PFSK-1 (cell line): ENCODE measurements around the gene TAF8.

ENCODE experiments used
- FOXP2 ChIP-seq: optimal IDR thresholded peaks from 2 replicates; pipeline ENCODE3; 2011; ENCODE audit warnings: borderline replicate concordance, control low read depth, inconsistent platforms; ENCODE audit not compliant: insufficient read depth; ENCODE audit errors: extremely low read length, extremely low read depth
- POLR2AphosphoS5 ChIP-seq: IDR thresholded peaks from 2 replicates; pipeline ENCODE4 v1.6.1; 2012; ENCODE audit warnings: low read depth, mild to moderate bottlenecking, control low read depth, low read length, moderate library complexity
- SIN3A ChIP-seq: IDR thresholded peaks from 2 replicates; pipeline ENCODE4 v1.6.1; 2012; ENCODE audit warnings: mild to moderate bottlenecking, low read length, moderate library complexity, borderline replicate concordance; ENCODE audit not compliant: insufficient read depth
- TAF1 ChIP-seq: IDR thresholded peaks from 2 replicates; pipeline ENCODE4 v1.6.1; 2012; ENCODE audit warnings: low read length, control low read depth, borderline replicate concordance; ENCODE audit not compliant: insufficient read depth
- TF ChIP-seq, protein P1 (sequence below), 2 experiments: IDR thresholded peaks; 2 replicates each; pipeline versions ENCODE4 v1.6.1 to v1.8.0; 2011 to 2012; ENCODE audit warnings: low read depth in 2 of 2, low read length in 2 of 2, control low read depth in 1 of 2, inconsistent platforms in 1 of 2, mild to moderate bottlenecking in 1 of 2, moderate library complexity in 1 of 2; ENCODE audit not compliant: insufficient read depth in 1 of 2

The TAF8 gene

GRCh38 chr6:42049948-42050296, 402 bp upstream of the TAF8 start:
- TF ChIP-seq, protein P1, sequence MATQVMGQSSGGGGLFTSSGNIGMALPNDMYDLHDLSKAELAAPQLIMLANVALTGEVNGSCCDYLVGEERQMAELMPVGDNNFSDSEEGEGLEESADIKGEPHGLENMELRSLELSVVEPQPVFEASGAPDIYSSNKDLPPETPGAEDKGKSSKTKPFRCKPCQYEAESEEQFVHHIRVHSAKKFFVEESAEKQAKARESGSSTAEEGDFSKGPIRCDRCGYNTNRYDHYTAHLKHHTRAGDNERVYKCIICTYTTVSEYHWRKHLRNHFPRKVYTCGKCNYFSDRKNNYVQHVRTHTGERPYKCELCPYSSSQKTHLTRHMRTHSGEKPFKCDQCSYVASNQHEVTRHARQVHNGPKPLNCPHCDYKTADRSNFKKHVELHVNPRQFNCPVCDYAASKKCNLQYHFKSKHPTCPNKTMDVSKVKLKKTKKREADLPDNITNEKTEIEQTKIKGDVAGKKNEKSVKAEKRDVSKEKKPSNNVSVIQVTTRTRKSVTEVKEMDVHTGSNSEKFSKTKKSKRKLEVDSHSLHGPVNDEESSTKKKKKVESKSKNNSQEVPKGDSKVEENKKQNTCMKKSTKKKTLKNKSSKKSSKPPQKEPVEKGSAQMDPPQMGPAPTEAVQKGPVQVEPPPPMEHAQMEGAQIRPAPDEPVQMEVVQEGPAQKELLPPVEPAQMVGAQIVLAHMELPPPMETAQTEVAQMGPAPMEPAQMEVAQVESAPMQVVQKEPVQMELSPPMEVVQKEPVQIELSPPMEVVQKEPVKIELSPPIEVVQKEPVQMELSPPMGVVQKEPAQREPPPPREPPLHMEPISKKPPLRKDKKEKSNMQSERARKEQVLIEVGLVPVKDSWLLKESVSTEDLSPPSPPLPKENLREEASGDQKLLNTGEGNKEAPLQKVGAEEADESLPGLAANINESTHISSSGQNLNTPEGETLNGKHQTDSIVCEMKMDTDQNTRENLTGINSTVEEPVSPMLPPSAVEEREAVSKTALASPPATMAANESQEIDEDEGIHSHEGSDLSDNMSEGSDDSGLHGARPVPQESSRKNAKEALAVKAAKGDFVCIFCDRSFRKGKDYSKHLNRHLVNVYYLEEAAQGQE (IDR thresholded peaks at IDR 0.05; ENCODE audit: insufficient read depth in 1 of 2, low read depth in 2 of 2, low read length in 2 of 2), result no peak
- TF ChIP-seq FOXP2 (no peak), SIN3A (no peak), POLR2AphosphoS5 (no peak), TAF1 (no peak)

DNA sequence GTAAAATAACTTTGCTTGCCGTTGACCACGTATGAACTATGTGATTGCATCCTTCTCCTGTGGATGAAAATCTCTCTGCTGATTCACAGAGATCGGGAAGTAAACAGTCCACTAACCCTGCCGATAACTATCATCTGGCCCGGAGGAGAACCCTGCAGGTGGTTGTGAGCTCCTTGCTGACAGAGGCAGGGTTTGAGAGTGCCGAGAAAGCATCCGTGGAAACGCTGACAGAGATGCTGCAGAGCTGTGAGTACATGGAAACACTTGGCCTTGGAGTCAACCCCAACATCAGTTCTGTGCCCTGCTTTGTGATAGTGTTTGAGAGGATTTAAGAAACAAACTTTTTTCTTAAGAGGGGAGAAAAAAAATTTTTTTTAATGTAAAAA, 937 bp downstream of the TAF8 start:
- TF ChIP-seq SIN3A (no peak), TAF1 (no peak), POLR2AphosphoS5 (no peak)
- TF ChIP-seq, protein P1 (IDR thresholded peaks at IDR 0.05; ENCODE audit: insufficient read depth in 1 of 2, low read depth in 2 of 2, low read length in 2 of 2), result no peak

- TF ChIP-seq FOXP2 (no peak), POLR2AphosphoS5 (no peak), TAF1 (no peak), SIN3A (no peak)
- TF ChIP-seq, protein P1 (IDR thresholded peaks at IDR 0.05; ENCODE audit: insufficient read depth in 1 of 2, low read depth in 2 of 2, low read length in 2 of 2), result no peak
These were observed 3.3 kb downstream of the TAF8 start for GRCh38 chr6:42053601-42054000.

DNA sequence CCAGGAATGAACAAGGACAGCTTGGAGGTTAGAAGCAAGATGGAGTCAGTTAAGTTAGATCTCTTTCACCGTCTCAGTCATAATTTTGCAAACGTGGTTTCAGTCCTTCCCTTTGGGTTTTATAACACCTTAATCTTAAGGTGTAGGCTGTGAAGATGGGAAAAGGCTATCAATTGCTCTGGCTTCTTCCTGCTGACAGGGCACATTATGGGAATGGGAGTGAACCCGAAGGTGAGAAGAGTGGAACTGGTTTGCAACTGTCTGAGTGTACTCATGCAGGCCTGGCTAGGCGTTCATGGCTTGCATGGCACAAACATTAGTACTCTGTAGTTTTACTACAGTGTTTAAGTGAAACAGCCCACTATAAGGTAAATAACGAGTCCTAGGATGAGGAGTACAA, 9.4 kb downstream of the TAF8 start:
- TF ChIP-seq, protein P1 (IDR thresholded peaks at IDR 0.05; ENCODE audit: insufficient read depth in 1 of 2, low read depth in 2 of 2, low read length in 2 of 2), result no peak
- TF ChIP-seq POLR2AphosphoS5 (no peak), FOXP2 (no peak)

GRCh38 chr6:42066156-42066675, 15.9 kb downstream of the TAF8 start:
- no peak for TF ChIP-seq SIN3A
- no peak for TF ChIP-seq FOXP2
- no peak for TF ChIP-seq TAF1
- TF ChIP-seq POLR2AphosphoS5, result no peak
- TF ChIP-seq, protein P1 (IDR thresholded peaks at IDR 0.05; ENCODE audit: insufficient read depth in 1 of 2, low read depth in 2 of 2, low read length in 2 of 2), result no peak
